Frontal cortex (tissue), 4 donors: ENCODE measurements around the gene KCNE2. TPM values are rescaled to one million over a fixed set of nuclear protein-coding genes. Genes with fewer than 3 reads are reported as not detected.
A peak's percentile ranks its signal among the peaks of the same experiment; 100 is the strongest.
"Not testable (repeated sequence)": the region's sequence is repeated elsewhere in the genome, so short reads cannot be mapped to it uniquely, and the experiment has no call there.

Experiments used
- DNase-seq, 2 donors: peaks; one replicate each; pipeline ENCODE4 v3.0.0; 2012; ENCODE audit warnings: low spot score in 2 of 2
- FAIRE-seq: peaks from 2 replicates; lab custom pipeline; 2012; peaks lifted over from hg19 to GRCh38; lab: Jason Lieb, UNC
- total RNA-seq: library from RNA; depleted of rRNA; stranded (reverse); fragments of >200 nt; gene quantifications from one replicate; pipeline ENCODE4 v1.2.3, GENCODE V29; 2014
- donor health status: control.
- donor health status: control.
- donor health status: control.

The KCNE2 gene
- total RNA-seq, 1 donor from 2014 or later: under 0.01 TPM

DNA sequence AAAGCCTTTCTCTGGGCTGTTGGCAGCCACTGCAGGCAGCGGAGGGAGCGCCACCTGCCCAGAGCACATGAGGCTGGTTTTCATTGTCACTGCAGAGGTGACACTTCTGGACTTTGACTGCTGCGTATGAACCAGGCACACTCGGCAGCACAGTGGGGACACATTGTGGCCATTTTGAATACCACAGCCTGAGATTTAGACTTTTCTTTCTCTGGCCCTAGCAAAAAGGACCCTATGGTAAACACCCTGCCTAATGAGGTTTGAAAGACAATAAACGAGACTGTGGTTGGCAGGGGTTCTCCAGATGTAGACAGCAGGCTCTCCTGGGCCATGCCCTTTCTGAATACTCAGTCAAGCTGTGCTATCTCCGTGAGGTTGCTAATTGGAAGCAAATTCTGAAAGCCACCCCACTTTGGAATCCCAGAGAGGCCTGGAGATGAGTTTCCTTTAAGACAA lies 12.0 kb upstream of the KCNE2 start:
- DNase-seq (peak; percentile 49 to 72), FAIRE-seq (no peak)

DNA sequence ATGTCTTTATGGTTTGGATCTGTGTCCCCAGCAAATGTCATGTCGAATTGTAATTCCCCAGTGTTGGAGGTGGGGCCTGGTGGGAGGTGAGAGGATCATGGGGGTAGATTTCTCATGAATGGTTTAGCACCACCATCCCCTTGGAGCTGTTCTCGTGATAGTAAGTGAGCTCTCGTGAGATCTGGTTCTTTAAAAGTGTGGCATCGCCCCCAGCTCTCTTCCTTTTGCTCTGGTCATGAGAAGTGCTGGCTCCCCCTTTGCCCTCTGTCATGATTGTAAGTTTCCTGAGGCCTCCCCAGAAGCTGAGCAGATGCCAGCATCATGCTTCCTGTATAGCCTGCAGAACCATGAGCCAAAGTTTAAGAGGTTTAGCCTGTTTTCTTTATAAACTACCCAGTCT lies 11.2 kb upstream of the KCNE2 start:
- FAIRE-seq: no peak
- DNase-seq: no peak

DNA sequence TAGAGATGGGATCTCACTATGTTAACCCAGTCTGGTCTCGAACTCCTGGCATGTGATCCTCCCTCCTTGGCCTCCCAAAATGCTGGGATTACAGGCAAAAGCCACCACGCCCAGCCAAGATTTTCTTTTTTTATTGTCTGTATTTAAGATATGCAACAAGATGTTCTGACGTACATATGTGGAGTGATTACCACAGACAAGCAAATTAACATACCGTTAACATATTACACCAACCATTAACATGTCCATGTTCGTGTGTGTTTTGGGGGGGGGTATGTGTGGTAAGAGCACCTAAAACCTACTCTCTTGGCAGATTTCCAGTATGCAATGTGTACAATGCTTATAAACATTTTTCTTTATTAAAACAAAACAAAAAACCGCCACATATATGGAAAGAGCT lies 10.6 kb upstream of the KCNE2 start:
- DNase-seq (no peak), FAIRE-seq (no peak)

DNA sequence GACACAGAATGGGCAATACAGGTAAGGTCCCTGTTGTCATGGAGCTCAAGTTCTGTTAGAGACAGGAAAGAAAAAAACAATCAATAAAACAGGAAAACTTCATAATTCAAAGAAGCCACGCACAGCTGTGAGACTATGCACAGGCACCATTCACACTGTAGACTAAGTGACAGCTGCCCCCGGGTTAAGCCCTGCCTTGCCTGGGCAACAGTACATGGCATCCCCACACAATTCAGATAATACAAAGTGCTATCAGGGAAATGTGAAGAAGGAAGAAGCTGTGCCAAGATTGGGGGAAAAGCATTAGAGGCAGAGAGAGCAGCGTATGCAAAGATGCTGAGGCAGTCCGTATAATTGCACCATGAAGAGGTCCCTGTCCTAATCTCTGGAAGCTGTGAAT lies 9.0 kb upstream of the KCNE2 start:
- DNase-seq: no peak
- FAIRE-seq: no peak

DNA sequence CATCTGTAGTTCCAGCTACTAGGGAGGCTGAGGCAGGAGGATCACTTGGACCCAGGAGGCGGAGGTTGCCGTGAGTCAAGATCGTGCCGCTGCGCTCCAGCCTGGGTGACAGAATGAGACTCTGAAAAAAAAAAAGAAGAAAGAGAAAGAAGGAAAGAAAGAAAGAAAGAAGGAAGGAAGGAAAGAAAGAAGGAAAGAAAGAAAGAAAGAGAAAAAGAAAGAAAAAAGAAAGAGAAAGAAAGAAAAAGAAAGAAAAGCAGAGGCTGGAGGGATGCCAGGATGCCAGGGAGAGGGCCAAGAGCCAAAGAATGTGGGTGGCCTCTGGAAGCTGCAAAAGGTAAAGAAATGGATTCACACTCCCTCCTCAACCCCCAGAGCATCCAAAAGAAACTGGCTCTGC lies 8.2 kb upstream of the KCNE2 start:
- FAIRE-seq: no peak
- DNase-seq: no peak

DNA sequence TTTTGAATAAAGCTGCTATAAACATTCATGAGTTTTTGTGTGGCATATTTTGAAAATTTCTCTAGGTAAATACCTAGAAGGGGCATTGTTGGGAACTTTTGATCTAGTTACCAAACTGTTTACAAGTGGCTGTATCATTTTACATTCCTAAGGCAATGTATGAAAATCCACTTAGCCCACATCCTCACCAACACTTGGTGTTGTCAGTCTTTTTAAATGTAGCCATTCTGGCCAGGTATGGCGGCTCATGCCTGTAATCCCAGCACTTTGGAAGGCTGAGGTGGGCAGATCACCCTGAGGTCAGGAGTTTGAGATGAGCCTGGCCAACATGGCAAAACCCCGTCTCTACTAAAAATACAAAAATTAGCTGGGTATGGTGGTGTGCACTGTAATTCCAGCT lies 5.9 kb upstream of the KCNE2 start:
- DNase-seq (no peak), FAIRE-seq (no peak)

DNA sequence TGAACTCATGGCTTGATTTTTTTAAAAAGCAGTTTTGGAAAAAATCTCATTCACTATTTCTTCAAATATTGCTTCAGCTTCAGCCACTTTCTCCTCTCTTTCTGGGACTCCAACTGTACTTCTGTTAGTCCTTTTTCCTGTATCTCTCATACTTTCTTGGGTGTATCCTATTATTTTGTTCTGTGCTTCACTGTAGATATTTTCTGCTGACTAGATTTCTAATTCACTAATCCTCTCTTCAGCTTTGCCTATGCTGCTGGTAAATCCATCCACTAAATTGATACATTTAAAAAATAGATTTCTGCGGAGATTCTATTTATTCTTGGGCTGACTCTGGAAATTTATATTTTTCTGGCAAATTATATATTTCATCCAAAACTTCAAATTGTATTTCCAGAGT lies 4.9 kb upstream of the KCNE2 start:
- no peak for DNase-seq
- FAIRE-seq: no peak

DNA sequence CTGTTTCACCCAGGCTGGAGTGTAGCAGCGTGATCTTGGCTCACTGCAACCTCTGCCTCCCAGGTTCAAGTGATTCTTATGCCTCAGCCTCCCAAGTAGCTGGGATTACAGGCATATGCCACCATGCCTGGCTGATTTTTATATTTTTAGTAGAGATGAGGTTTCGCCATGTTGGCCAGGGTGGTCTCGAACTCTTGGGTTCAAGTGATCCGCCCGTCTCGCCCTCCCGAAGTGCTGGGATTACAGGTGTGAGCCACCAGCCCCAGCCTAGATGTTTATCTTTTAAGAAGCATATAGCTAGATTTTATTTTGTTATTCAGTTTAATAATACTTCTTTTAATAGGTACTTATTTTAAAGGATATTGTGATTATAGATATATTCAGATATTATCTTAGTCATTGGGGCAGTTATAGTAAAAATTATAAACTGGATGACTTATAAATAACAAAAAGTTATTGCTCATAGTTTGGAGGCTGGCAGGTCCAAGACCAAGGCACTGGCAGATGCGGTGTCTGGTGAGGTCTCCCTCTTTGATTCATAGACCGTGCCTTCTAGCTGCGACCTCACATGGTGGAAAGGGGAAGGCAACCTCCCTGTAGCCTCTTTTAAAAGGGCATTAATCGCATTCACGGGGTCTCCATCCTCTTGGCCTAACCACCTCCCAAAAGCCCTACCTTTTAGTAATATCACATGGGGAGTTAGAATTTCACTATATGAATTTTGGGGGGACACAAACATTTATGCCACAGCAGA lies 3.1 kb upstream of the KCNE2 start:
- no peak for FAIRE-seq
- DNase-seq: no peak

DNA sequence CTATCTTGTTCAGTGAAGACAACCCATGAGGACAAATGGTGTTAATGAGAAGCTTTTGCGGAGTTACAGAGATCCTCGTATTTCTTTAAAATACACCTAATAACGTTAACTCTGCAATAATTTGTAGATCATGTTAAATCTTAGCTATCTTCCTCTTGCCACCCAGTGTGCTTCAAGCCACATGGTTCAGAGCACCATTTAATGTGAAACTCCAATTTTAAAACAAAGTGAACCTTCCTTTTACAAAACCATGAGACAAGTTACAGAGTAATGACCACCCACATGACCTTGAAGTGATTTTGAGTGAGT lies 1.7 kb upstream of the KCNE2 start:
- FAIRE-seq (no peak), DNase-seq (no peak)

DNA sequence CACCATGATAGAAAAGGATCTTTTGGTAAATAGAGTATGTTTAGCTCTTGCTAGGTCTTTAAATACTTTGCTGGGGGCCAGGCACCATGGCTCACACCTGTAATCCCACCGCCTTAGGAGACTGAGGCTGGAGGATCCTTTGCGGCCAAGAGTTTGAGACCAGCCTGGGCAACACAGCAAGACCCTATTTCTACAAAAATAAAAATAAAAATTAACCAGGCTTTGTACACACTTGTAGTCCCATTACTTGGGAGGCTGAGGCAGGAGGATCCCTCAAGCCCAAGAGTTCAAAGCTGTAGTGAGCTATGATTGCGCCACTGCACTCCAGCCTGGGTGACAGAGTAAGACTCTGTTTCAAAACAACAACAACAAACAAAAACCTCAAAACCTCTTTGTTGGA lies 1.1 kb upstream of the KCNE2 start:
- DNase-seq (no peak), FAIRE-seq (no peak)

DNA sequence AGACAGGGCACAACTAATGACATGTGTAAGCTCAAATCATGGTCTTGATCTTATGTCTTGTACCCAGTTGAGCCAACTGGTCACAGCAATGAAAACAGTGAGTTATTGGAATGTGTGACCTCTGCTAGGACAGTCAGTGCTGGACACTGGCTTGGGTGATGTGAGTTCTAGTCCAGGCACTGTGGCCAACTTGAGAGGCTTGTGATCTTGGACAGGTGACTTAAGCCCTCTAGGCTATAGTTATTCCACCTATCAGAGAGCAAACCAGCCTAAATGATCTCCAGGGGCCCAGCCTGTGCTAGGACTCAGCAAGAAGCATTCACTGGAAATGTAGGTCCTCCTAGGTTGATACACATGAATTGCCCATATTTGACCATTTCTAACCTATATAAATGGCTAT lies 1.1 kb downstream of the KCNE2 start:
- FAIRE-seq (no peak), DNase-seq (no peak)

DNA sequence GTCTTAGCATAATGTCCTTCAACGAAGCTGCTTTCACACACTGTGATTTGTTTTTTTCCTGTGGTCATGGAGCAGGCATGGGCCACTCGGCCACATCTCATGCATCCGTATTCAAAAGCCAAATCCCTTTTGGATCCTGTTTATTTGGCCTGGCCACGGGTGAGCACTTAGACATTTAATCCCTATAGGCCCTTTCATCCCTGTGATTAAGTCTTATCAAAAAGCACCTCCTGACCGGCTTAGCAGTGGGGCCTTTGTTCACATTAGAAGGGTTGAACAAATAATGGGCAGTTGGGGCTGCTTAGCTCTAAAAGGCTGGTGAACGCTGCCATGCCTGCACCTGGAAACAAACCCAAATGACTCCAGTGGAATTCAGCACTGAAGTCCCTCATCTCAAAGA lies 2.0 kb downstream of the KCNE2 start:
- no peak for FAIRE-seq

DNA sequence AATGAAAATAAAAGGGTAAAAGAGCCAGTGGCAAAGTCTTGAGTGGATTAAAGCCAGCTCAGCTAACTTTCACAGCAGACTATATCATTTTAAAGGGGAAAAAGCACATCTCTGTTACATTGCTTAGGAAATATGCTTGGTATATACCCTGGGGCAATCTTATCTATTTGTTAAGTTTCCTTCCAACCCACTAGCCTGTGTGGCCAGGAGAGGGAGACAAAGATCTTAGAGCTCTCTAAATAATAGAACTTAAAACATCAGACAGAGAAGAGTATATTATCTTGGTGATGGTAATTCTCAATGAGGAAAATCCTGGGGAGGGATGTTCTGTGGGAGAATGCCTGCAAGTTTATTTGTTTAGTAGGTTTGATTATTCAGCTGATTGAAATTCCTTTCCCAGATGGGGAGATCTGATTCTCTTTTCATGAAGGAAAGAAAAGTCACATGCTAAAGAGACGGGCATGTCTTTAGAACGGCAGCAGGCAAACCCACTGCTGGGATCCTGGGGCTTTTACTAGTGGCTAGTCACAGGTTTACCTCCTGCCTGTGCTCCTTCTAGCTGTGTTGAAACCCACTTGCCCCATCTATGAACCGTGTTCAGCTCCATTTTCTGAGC lies 3.6 kb downstream of the KCNE2 start:
- DNase-seq (no peak), FAIRE-seq (no peak)

More for the DNA sequence above, 2.0 kb downstream of the KCNE2 start:
- DNase-seq: no peak

DNA sequence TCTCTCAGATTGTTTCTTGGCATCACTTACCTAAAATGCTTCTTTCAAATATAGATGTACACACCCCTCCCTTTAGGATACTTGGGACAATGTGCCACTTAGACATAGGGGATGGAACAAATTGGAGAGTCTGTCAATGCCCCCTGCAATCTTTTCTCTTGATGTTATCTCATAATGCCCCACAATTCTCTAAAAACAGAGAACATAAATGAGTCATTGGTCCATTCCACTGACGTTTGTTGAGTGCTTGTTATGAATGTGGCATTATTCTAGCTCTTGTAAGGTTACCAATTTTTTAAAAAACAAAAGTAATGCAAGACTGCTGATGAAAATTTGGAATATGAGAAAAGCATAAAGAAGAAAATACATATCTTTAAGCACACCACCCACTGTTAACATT lies 5.9 kb downstream of the KCNE2 start:
- FAIRE-seq (no peak), DNase-seq (no peak)

DNA sequence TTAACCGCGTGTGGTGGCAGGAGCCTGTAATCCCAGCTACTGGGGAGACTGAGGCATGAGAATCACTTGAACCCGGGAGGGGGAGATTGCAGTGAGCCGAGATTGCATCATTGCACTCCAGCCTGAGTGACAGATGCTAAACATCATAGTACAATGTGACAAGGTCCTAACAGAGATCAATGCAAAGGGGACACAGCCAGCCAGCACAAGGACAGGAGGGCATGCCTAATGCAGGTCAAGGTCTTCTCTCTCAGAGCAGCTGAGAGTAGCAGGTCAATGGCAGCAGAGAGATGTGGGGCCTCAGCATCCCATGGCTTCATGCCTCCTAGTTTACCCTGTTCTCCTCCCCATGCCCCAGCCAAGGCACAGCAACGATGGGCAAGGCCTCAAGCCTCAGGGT lies 8.5 kb downstream of the KCNE2 start:
- DNase-seq (no peak), FAIRE-seq (no peak)

DNA sequence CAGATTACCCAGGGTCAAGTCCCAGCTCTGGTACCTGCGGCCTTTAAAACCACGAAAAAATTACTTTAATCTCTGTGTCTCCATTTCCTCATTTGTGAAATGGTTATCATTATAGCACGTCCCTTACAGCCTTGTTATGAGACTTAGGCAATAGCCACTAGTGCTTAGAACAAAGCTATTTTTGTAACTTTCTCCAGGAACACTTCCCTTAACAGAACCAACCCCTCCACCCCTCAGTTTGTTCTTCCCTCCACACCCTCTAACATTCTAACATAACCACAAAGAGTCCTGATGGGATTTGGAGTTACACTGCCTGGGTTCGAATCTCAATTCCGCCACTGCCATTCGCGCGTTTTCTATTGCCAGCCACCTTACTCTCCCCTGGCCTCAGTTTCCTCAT lies 10.7 kb downstream of the KCNE2 start:
- DNase-seq, FAIRE-seq: not testable (repeated sequence)

DNA sequence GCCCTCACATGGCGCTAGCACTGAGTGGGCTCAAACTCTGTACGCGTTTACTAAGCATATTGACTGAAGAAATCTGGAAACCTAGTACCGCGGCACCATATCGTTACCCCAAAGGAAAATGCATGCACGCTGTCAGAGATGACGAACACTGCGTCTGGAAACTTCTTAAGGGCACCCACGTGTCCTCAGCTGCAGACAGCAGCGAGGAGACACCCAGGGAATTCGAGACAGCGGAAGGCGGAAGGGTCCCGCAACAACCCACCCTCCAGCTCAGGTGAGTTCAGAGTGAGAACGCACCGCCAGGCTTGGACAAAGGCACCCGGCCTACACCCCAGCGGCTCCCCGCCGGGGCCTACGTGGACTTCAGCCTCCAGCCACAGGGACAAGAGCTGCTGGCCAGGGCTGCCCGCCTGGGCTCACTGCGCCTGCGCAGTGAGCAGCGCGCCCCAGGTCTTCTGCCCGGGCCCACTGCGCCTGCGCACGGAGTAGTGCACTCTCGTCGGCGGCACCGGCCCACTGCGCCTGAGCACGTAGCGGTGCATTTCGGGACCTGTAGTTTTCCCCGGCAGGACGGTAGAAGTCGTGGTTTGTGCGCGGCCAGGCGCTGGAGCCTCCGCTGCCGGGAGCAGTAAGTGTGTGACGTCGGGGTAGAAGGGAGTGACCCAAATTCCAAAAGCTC lies 11.3 kb downstream of the KCNE2 start, which contains the start of gene SMIM11:
SMIM11 (plus strand) TSS at position 568 of the 679 bp plus-strand sequence. CDS start 3,998 bp downstream, outside the sequence.
- not testable (repeated sequence) for FAIRE-seq

DNA sequence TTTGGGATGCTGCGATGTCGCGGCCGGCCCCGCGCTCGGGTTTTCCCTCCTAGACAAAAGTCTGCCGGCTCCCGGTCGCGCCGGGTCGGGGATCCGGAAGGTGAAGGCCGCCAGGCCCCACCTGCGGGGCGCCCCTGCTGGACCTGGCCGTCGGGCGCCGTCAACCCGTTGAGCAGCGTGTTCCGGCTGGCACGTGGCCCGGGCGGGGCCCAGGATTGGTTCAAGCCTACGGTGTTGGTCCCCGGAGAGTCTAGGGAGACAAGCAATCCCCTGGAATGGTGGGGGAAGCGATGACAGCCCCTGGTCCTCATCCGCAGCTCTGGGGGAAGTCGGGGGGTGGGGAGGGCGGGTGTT lies 11.8 kb downstream of the KCNE2 start:
- DNase-seq, FAIRE-seq: not testable (repeated sequence)

More for the DNA sequence above, 11.3 kb downstream of the KCNE2 start, which contains the start of gene SMIM11:
- DNase-seq: not testable (repeated sequence)

DNA sequence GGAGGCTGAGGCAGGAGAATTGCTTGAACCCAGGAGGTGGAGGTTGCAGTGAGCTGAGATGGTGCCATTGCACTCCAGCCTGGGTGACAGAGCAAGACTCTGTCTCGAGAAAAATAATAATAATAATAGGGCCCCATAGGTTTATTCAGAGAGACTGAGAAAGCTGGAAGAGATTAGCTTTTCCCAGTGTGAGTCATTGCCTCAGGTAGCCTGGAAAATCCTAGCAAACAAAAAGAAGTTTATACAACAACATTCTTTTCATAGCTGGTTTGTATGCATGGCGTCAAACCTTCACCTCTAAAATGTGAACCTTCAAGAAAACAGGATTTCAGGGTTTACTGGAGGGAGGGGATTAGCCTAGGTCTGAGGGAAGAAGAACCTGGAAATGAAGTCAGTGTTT lies 19.3 kb downstream of the KCNE2 start:
- not testable (repeated sequence) for DNase-seq, FAIRE-seq

DNA sequence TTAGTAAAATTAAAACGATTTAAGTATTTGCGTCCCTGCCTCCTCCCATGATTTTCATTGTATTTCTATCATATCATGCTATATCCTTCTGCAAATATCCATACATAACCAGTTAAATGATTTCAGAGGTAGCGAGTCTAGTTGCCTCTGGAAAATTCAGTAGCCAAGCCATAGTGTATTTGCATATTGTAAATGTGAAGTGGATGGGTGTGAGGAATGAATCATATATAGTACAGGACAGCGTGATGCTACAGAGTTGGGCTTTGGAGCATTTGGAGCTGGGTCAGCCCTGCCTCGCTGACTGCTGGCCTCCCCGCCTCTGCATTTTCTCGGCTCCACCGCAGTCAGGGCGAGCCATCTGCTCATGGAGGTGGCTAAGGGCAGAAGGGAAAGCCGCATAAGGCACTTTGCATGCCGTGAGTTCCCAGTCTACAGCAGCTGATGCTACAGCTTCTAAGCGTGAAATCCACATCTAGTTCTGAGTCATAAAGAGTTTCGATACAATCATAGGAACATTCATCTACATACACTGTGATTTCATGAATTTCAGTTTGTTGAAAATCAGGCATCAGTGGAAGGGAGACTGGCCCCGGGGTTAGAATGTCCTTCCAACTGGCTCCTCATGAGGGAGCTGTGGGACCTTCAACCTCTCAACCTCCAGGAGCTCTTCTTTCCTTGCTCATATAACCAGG lies 20.1 kb downstream of the KCNE2 start:
- DNase-seq, FAIRE-seq: not testable (repeated sequence)
